ENCODE data around the gene PLPP3. TPM values are rescaled to one million over a fixed set of nuclear protein-coding genes. Genes with fewer than 3 reads are reported as not detected.
A peak's percentile ranks its signal among the peaks of the same experiment; 100 is the strongest.

PLPP3 gene
- total RNA-seq, 2 experiments from 2014 or later, result not detected

DNA sequence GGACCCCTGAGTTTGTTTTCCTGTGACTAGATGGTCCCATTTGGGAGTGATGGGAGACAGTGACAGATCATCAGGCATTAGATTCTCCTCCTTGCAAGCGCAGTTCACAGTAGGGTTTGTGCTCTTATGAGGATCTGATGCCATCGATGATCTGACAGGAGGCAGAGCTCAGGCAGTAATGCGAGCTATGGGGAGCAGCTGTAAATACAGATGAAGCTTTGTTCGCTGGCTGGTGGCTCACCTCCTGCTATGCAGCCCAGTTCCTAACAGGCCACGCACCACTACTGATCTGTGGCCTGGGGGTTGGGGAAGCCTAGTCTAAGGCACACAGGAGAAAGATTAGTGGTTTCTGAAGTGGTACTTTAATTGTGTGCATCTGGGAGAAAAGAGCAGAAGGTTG lies 7.1 kb upstream of the PLPP3 start:
- no peaks in the 10 kb centered on the region for H3K4me1 ChIP-seq (ENCODE audit: insufficient read depth, low read length)
- H3K4me3 ChIP-seq (ENCODE audit: low read length), result no peak overlapping the region
- H3K9me3 Mint-ChIP-seq, result no peaks in the 10 kb centered on the region
- no peaks in the 10 kb centered on the region for H3K4me1 Mint-ChIP-seq (ENCODE audit: low read depth)
- H3K27ac Mint-ChIP-seq, result no peak overlapping the region
- no peaks in the 10 kb centered on the region for H3K36me3 ChIP-seq (ENCODE audit: insufficient read depth, low read length)
- ATAC-seq (ENCODE audit: poor library complexity) (no peak), DNase-seq (no peak)
- ChIA-PET POLR2A (no interaction called here), CTCF (no interaction called here)
- no peaks in the 10 kb centered on the region for H3K36me3 Mint-ChIP-seq (ENCODE audit: low read depth)
- no peak overlapping the region for H3K27ac ChIP-seq (ENCODE audit: low read depth in 1 of 2, low read length in 2 of 2)
- H3K4me3 Mint-ChIP-seq, result no peak overlapping the region
- peaks cover 0 to 4% of the 10 kb centered on the region in 2 experiments for H3K27me3 ChIP-seq (ENCODE audit: control insufficient read depth in 1 of 2, insufficient read depth in 2 of 2, low read length in 2 of 2)
- TF ChIP-seq, protein P1, sequence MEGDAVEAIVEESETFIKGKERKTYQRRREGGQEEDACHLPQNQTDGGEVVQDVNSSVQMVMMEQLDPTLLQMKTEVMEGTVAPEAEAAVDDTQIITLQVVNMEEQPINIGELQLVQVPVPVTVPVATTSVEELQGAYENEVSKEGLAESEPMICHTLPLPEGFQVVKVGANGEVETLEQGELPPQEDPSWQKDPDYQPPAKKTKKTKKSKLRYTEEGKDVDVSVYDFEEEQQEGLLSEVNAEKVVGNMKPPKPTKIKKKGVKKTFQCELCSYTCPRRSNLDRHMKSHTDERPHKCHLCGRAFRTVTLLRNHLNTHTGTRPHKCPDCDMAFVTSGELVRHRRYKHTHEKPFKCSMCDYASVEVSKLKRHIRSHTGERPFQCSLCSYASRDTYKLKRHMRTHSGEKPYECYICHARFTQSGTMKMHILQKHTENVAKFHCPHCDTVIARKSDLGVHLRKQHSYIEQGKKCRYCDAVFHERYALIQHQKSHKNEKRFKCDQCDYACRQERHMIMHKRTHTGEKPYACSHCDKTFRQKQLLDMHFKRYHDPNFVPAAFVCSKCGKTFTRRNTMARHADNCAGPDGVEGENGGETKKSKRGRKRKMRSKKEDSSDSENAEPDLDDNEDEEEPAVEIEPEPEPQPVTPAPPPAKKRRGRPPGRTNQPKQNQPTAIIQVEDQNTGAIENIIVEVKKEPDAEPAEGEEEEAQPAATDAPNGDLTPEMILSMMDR (IDR thresholded peaks at IDR 0.05), result no peak
- H3K9me3 ChIP-seq (ENCODE audit: control insufficient read depth in 1 of 2, insufficient read depth in 1 of 2, low read length in 2 of 2), result no peaks in the 10 kb centered on the region
- intact Hi-C loops (cut with DNase I, micrococcal nuclease), result no loop called here
- H3K27me3 Mint-ChIP-seq, result peaks cover 3% of the 10 kb centered on the region

DNA sequence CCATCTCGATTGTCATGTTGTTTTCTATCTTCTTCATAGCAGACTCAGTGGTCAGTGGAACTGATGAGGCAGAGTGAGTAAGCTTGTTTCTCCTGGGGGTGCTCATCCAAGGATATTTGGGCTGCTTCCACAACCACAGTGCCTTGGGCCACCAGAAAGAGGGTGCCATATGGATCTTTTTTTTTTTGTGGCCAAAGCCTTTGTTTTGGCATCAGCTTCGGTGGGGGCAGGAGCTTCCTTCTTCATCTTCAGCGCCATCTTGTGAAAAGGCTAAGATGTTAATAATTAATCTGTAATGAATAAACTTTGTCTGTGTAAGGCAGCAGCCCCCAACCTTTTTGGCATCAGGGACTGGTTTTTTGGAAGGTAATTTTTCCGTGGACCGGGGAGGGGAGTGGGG lies 6.6 kb upstream of the PLPP3 start:
- Histone ChIP-seq H3K9me3 (ENCODE audit: control insufficient read depth in 1 of 2, insufficient read depth in 1 of 2, low read length in 2 of 2) (no peaks in the 10 kb centered on the region), H3K4me3 (ENCODE audit: low read length) (no peak overlapping the region), H3K27me3 (ENCODE audit: control insufficient read depth in 1 of 2, insufficient read depth in 2 of 2, low read length in 2 of 2) (peaks cover 3 to 7% of the 10 kb centered on the region in 2 experiments), H3K36me3 (ENCODE audit: insufficient read depth, low read length) (no peaks in the 10 kb centered on the region), H3K4me1 (ENCODE audit: insufficient read depth, low read length) (no peaks in the 10 kb centered on the region), H3K27ac (ENCODE audit: low read depth in 1 of 2, low read length in 2 of 2) (no peak overlapping the region)
- TF ChIP-seq, protein P1 (IDR thresholded peaks at IDR 0.05), result no peak
- intact Hi-C loops (cut with DNase I, micrococcal nuclease), result no loop called here
- Mint-ChIP-seq H3K9me3 (no peaks in the 10 kb centered on the region), H3K4me3 (no peak overlapping the region), H3K27ac (no peak overlapping the region), H3K4me1 (ENCODE audit: low read depth) (no peaks in the 10 kb centered on the region), H3K36me3 (ENCODE audit: low read depth) (no peaks in the 10 kb centered on the region), H3K27me3 (peaks cover 8% of the 10 kb centered on the region)
- ChIA-PET POLR2A (no interaction called here), CTCF (no interaction called here)
- DNase-seq (no peak), ATAC-seq (ENCODE audit: poor library complexity) (no peak)

DNA sequence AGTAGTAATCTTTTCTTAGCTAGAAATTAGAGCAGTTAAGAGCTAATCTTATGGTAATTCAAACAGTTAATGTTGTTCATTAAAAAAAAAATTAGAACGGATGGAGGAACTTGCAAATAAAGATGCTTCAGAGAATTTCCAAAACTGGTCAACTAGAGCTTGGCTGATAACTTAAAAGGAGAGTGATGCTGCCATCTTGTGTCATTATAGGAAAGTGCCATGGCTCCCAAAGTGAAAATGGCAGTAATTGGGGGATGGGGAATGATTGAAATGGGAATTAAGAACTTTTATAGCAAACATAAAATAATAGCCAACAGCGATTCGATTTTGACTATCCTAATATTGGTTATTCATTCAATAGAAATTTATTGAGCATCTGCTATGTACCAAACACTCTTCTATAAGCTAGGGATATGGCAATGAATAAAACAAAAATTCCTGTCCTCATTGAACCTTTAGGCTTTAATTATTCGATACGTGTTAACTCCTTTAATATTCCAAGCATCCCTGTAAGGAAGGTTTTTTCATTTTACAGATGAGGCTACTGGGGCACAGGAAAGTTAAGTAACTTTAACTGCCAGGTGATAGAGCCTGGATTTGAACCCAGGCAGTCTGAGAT lies 5.7 kb upstream of the PLPP3 start:
- Mint-ChIP-seq H3K36me3 (ENCODE audit: low read depth) (no peaks in the 10 kb centered on the region), H3K27ac (no peak overlapping the region), H3K4me3 (no peak overlapping the region), H3K4me1 (ENCODE audit: low read depth) (no peaks in the 10 kb centered on the region), H3K9me3 (no peaks in the 10 kb centered on the region), H3K27me3 (peaks cover 18% of the 10 kb centered on the region)
- H3K4me3 ChIP-seq (ENCODE audit: low read length), result no peak overlapping the region
- TF ChIP-seq, protein P1 (IDR thresholded peaks at IDR 0.05), result no peak
- ChIA-PET POLR2A (no interaction called here), CTCF (interaction anchor here (1.2 kb wide), 1 partner anchor 11 kb away, joined by 3 read pairs; no protein-coding TSS in a partner anchor)
- no peak overlapping the region for H3K27ac ChIP-seq (ENCODE audit: low read depth in 1 of 2, low read length in 2 of 2)
- ATAC-seq (ENCODE audit: poor library complexity) (no peak), DNase-seq (peak in 2 of 14 experiments; percentile 11 to 19)
- peaks cover 5 to 17% of the 10 kb centered on the region in 2 experiments for H3K27me3 ChIP-seq (ENCODE audit: control insufficient read depth in 1 of 2, insufficient read depth in 2 of 2, low read length in 2 of 2)
- H3K9me3 ChIP-seq (ENCODE audit: control insufficient read depth in 1 of 2, insufficient read depth in 1 of 2, low read length in 2 of 2), result no peaks in the 10 kb centered on the region
- H3K4me1 ChIP-seq (ENCODE audit: insufficient read depth, low read length), result no peaks in the 10 kb centered on the region
- no peaks in the 10 kb centered on the region for H3K36me3 ChIP-seq (ENCODE audit: insufficient read depth, low read length)
- intact Hi-C loops (cut with DNase I, micrococcal nuclease), result no loop called here
